Mononuclear cell (primary cell): ENCODE results near the gene ZNF287. TPM values are rescaled to one million over a fixed set of nuclear protein-coding genes. Genes with fewer than 3 reads are reported as not detected.

ENCODE experiments used
- total RNA-seq: library from RNA; depleted of rRNA; stranded (reverse); fragments of >200 nt; gene quantifications from one replicate; pipeline ENCODE4 v1.2.3, GENCODE V29; 2012

ZNF287 gene
- total RNA-seq, 1 donor: 3.3 TPM

Other genes with a start within 250 kb of the ZNF287 start
- 12.7 TPM for gene CENPV, start 215.7 kb downstream of the ZNF287 start, total RNA-seq
- 1,077 TPM for gene UBB, start 188.1 kb downstream of the ZNF287 start, total RNA-seq
- 23.1 TPM for gene TRPV2, start 153.6 kb downstream of the ZNF287 start, total RNA-seq
- 2.2 TPM for gene LRRC75A, start 77.0 kb downstream of the ZNF287 start, total RNA-seq
- gene ZNF624, start 84.6 kb upstream of the ZNF287 start, total RNA-seq: 5.2 TPM
- 3.8 TPM for gene CCDC144A, start 121.0 kb upstream of the ZNF287 start, total RNA-seq